Panc1 (cell line): Measurements from ENCODE around the gene PDE4A. TPM values are rescaled to one million over a fixed set of nuclear protein-coding genes. Genes with fewer than 3 reads are reported as not detected.

Experiments
- ATAC-seq: fragments of 200-7000 bp; cut with Tn5 transposase; 2 replicates; pipeline ENCODE4 v1.9.1; 2020; ENCODE audit warnings: mild to moderate bottlenecking, moderate library complexity
- BruUV-seq: library from RNA; stranded (reverse); fragments of 400-500 nt; replicated peaks from 2 replicates; lab custom pipeline; 2021; lab: Mats Ljungman, UMichigan
- CTCF ChIA-PET: fragments of 300-600 bp; sonication (Branson Sonifier 250); formaldehyde crosslinking; loops from one replicate; lab custom pipeline; 2022; ENCODE audit warnings: antibody characterized with exemption; lab: Charles Lee
- POLR2A ChIA-PET: fragments of 300-600 bp; sonication (Branson Sonifier 250); formaldehyde crosslinking; loops from one replicate; lab custom pipeline; 2022; ENCODE audit warnings: antibody characterized with exemption; lab: Charles Lee
- DNase-seq: peaks from one replicate; pipeline ENCODE4 v3.0.0-alpha.2; 2010; ENCODE audit warnings: low read depth, low spot score
- H3K27ac ChIP-seq: 2 replicates; pipeline ENCODE4 v1.5.1; 2011; ENCODE audit warnings: mild to moderate bottlenecking, low read length, inconsistent platforms
- H3K27me3 ChIP-seq: fragments of 200-500 bp; sonication (Bioruptor generic); 2 replicates; pipeline ENCODE4 v1.6.0; 2014; ENCODE audit warnings: low read length, inconsistent platforms; ENCODE audit not compliant: control insufficient read depth, insufficient read depth
- H3K36me3 ChIP-seq: fragments of 200-500 bp; sonication (Bioruptor generic); 2 replicates; pipeline ENCODE4 v1.5.1; 2014; ENCODE audit warnings: inconsistent platforms, mild to moderate bottlenecking, low read length, moderate library complexity; ENCODE audit not compliant: control insufficient read depth, insufficient read depth
- H3K4me1 ChIP-seq: 2 replicates; pipeline ENCODE4 v1.5.1; 2011; ENCODE audit warnings: inconsistent platforms, mild to moderate bottlenecking, low read length, moderate library complexity; ENCODE audit not compliant: control insufficient read depth, insufficient read depth
- H3K4me3 ChIP-seq, 2 experiments: 2 replicates each; pipeline ENCODE4 v1.5.1; 2011 to 2012; ENCODE audit warnings: low read depth in 2 of 2, low read length in 2 of 2, mild to moderate bottlenecking in 2 of 2, inconsistent platforms in 1 of 2, moderate library complexity in 1 of 2
- H3K9me3 ChIP-seq: fragments of 200-500 bp; sonication (Bioruptor generic); 2 replicates; pipeline ENCODE4 v1.5.1; 2014; ENCODE audit warnings: low read depth, mild to moderate bottlenecking, inconsistent platforms, low read length, moderate library complexity; ENCODE audit not compliant: control insufficient read depth, insufficient read depth
- CTCF ChIP-seq: fragments of 450-650 bp; IDR thresholded peaks from 2 replicates; pipeline ENCODE4 v1.5.1; 2017; ENCODE audit warnings: mild to moderate bottlenecking
- POLR2AphosphoS5 ChIP-seq: IDR thresholded peaks from 2 replicates; pipeline ENCODE4 v1.6.1; 2012; ENCODE audit warnings: mild to moderate bottlenecking, low read depth, low read length, moderate library complexity
- REST ChIP-seq, 2 experiments: IDR thresholded peaks; 2 replicates each; pipeline ENCODE4 v1.6.1; 2011 to 2012; ENCODE audit warnings: low read depth in 2 of 2, control low read depth in 1 of 2, low read length in 1 of 2, mild to moderate bottlenecking in 1 of 2, moderate library complexity in 1 of 2; ENCODE audit not compliant: insufficient read depth in 1 of 2
- SIN3A ChIP-seq: IDR thresholded peaks from 2 replicates; pipeline ENCODE4 v1.6.1; 2012; ENCODE audit warnings: low read depth, mild to moderate bottlenecking, low read length, moderate library complexity, borderline replicate concordance; ENCODE audit not compliant: insufficient read depth
- TCF7L2 ChIP-seq: IDR thresholded peaks from 2 replicates; pipeline ENCODE4 v1.6.1; 2011; ENCODE audit warnings: mild to moderate bottlenecking, low read depth, low read length, inconsistent platforms
- in situ Hi-C: cut with HindIII; loops from 2 replicates; pipeline ENCODE4 v1.10.0; 2016; ENCODE audit warnings: low sequenced_read_pairs, low pct_unique_long_range_greater_than_20kb
- intact Hi-C: fragments of 100-400 bp; cut with micrococcal nuclease; formaldehyde crosslinking; loops from one replicate; pipeline ENCODE4 v1.10.0; 2022; ENCODE audit not compliant: unreplicated experiment
- total RNA-seq: library from RNA; stranded (reverse); gene quantifications from one replicate; pipeline ENCODE4 v1.2.1, GENCODE V29; 2021; ENCODE audit not compliant: unreplicated experiment

PDE4A gene
- total RNA-seq, 1 experiment from 2014 or later: 25.8 TPM

- DNase-seq (no peak), ATAC-seq (no peak; the same call in 1 of the 2 replicates)
- intact Hi-C loops: no loop called here
- Histone ChIP-seq H3K4me3 (no peak overlapping the region), H3K27ac (no peak overlapping the region), H3K36me3 (peaks cover 7% of the 10 kb centered on the region; the same call in 1 of the 2 replicates), H3K27me3 (no peaks in the 10 kb centered on the region), H3K9me3 (no peaks in the 10 kb centered on the region), H3K4me1 (no peaks in the 10 kb centered on the region)
- CTCF ChIA-PET: interaction anchor here (0.6 kb wide), 1 partner anchor 161 kb away, joined by 4 read pairs; no protein-coding TSS in a partner anchor
- in situ Hi-C loops: no loop called here
- TF ChIP-seq CTCF (no peak), TCF7L2 (no peak), POLR2AphosphoS5 (no peak), REST (IDR thresholded peaks at IDR 0.05; ENCODE audit: insufficient read depth in 1 of 2, low read depth in 2 of 2, low read length in 1 of 2) (no peak), SIN3A (no peak)
- BruUV-seq: no TSS peak
- POLR2A ChIA-PET: no interaction called here
Measured at GRCh38 chr19:10395436-10395835, 24.9 kb upstream of the PDE4A start.

GRCh38 chr19:10395917-10396316, 24.4 kb upstream of the PDE4A start:
- Histone ChIP-seq H3K4me1 (no peaks in the 10 kb centered on the region), H3K9me3 (no peaks in the 10 kb centered on the region), H3K36me3 (peaks cover 7% of the 10 kb centered on the region; the same call in 1 of the 2 replicates), H3K27ac (no peak overlapping the region), H3K4me3 (no peak overlapping the region), H3K27me3 (no peaks in the 10 kb centered on the region)
- ATAC-seq (no peak), DNase-seq (no peak)
- no TSS peak for BruUV-seq
- in situ Hi-C loops (no loop called here), intact Hi-C loops (no loop called here)
- ChIA-PET CTCF (no interaction called here), POLR2A (interaction anchor here (0.6 kb wide), 1 partner anchor 76 kb away, joined by 9 read pairs; no protein-coding TSS in a partner anchor)
- TF ChIP-seq SIN3A: no peak
- no peak for TF ChIP-seq POLR2AphosphoS5
- TF ChIP-seq TCF7L2: no peak
- TF ChIP-seq CTCF: no peak
- TF ChIP-seq REST (IDR thresholded peaks at IDR 0.05; ENCODE audit: insufficient read depth in 1 of 2, low read depth in 2 of 2, low read length in 1 of 2): no peak
